ENCODE measurements around the gene ARHGAP24. TPM values are rescaled to one million over a fixed set of nuclear protein-coding genes. Genes with fewer than 3 reads are reported as not detected.
"Not testable (repeated sequence)": the region's sequence is repeated elsewhere in the genome, so short reads cannot be mapped to it uniquely, and the experiment has no call there.

Gene ARHGAP24
- total RNA-seq, 3 donors from 2014 or later: 20.6 to 60.2 (median 37.2) TPM

DNA sequence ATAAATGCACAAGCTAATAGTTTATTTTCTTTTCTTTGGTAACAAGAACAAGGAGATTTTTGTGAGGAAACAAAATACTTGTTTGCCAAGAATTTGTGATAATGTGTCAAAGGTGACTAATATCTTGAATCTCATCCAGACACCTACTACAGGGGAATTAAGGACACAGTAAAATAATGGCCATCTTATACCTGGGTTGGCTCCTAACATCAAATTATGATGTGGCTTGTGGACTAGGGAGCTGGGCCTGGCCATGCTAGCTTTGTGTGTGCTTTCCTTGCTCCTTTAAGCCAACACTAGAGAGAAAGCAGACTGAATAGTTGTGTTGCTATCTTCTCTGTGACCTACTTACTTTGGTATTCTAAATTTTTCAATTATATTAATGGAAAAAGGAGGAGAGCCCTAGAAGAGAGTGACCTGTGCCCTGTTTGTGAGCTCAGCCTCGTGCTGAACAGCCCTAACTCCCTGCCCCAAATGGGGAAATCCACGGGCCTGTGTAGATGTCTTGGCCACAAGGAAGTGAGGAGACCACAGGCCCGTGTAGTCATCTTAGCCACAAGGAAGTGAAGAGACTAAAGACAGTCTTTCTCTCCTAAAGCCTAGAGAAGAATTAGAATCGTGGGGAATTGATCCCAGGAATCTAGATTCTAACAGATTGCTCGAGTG, 23.3 kb downstream of the ARHGAP24 start:
- H3K4me3 ChIP-seq: no peak overlapping the region
- TF ChIP-seq POLR2A (IDR thresholded peaks at IDR 0.05) (no peak), POLR2AphosphoS5 (IDR thresholded peaks at IDR 0.05) (no peak)
- TF ChIP-seq, protein P1, sequence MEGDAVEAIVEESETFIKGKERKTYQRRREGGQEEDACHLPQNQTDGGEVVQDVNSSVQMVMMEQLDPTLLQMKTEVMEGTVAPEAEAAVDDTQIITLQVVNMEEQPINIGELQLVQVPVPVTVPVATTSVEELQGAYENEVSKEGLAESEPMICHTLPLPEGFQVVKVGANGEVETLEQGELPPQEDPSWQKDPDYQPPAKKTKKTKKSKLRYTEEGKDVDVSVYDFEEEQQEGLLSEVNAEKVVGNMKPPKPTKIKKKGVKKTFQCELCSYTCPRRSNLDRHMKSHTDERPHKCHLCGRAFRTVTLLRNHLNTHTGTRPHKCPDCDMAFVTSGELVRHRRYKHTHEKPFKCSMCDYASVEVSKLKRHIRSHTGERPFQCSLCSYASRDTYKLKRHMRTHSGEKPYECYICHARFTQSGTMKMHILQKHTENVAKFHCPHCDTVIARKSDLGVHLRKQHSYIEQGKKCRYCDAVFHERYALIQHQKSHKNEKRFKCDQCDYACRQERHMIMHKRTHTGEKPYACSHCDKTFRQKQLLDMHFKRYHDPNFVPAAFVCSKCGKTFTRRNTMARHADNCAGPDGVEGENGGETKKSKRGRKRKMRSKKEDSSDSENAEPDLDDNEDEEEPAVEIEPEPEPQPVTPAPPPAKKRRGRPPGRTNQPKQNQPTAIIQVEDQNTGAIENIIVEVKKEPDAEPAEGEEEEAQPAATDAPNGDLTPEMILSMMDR (IDR thresholded peaks at IDR 0.05): no peak
- no peaks in the 10 kb centered on the region for H3K9me3 ChIP-seq
- peak in 1 of 2 donors; percentile 60 for DNase-seq (ENCODE audit: low spot score in 2 of 2)
- no peaks in the 10 kb centered on the region for H3K27me3 ChIP-seq
- no peaks in the 10 kb centered on the region for H3K36me3 ChIP-seq
- peak overlapping the region; percentile 56 to 74 for H3K27ac ChIP-seq
- intact Hi-C loops (cut with DNase I; ENCODE audit: low total_unique reads): no loop called here
- H3K4me1 ChIP-seq: peaks cover 0 to 5% of the 10 kb centered on the region in 2 donors

DNA sequence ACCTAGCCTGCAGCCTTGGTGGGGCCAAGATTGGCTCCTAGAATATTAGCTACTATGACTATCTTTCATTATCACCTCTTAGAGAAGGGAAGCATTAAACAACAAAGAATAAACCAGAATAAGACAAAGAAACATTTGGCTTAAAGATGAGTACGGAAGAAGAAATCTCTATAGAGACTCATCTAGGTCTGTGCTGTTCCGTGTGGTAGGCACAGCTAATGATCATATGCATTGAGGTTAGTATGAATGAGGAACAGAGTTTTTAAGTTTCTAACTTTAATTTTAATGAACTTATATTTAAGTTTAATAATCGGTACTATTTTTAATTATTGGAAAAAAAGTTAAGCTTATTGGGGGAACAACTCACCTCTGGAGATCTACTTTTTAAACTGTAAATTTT, 24.6 kb downstream of the ARHGAP24 start:
- Histone ChIP-seq H3K27me3 (no peaks in the 10 kb centered on the region), H3K4me1 (peaks cover 0 to 5% of the 10 kb centered on the region in 2 donors), H3K9me3 (no peaks in the 10 kb centered on the region), H3K4me3 (no peak overlapping the region), H3K36me3 (no peaks in the 10 kb centered on the region), H3K27ac (peak overlapping the region in 1 of 2 donors; percentile 74)
- TF ChIP-seq POLR2AphosphoS5 (IDR thresholded peaks at IDR 0.05): no peak
- TF ChIP-seq, protein P1 (IDR thresholded peaks at IDR 0.05): no peak
- TF ChIP-seq POLR2A (IDR thresholded peaks at IDR 0.05): no peak
- intact Hi-C loops (cut with DNase I; ENCODE audit: low total_unique reads): no loop called here
- DNase-seq (ENCODE audit: low spot score in 2 of 2): no peak

DNA sequence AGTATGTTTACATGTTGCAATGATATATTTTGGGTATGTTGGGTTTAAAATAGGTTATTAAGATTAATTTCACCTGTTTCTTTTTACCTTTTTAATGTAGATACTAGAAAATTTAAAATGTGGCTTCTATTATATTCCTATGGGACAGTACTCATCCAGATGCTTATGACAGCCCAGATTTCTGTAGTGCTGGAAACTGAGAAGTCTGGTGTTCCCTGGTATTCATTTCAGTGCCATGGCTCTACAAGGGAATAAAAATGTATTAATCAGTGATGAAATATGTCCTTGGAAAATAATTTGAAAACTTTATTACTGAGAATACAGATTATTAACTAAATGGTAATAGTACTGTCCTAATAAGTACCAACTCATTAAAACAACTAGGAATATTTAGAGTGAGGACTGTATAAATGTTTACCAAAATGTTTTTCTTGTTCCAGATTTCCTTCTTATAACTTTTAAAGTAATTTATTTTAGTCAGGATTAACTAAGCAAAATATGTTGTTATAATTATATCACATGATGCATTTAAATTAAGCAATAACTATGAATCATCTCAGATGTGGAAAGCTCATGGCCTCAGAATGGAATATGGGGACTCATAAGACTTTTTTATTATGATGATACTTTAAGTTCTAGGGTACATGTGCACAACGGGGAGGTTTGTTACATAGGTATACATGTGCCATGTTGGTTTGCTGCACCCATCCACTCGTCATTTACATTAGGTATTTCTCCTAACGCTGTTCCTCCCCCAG, 25.3 kb downstream of the ARHGAP24 start:
- H3K36me3 ChIP-seq: no peaks in the 10 kb centered on the region
- DNase-seq (ENCODE audit: low spot score in 2 of 2): no peak
- intact Hi-C loops (cut with DNase I; ENCODE audit: low total_unique reads): no loop called here
- H3K9me3 ChIP-seq: no peaks in the 10 kb centered on the region
- H3K27me3 ChIP-seq: no peaks in the 10 kb centered on the region
- H3K27ac ChIP-seq: no peak overlapping the region
- H3K4me3 ChIP-seq: no peak overlapping the region
- peaks cover 0 to 5% of the 10 kb centered on the region in 2 donors for H3K4me1 ChIP-seq
- no peak for TF ChIP-seq POLR2A (IDR thresholded peaks at IDR 0.05)
- TF ChIP-seq, protein P1 (IDR thresholded peaks at IDR 0.05): no peak
- TF ChIP-seq POLR2AphosphoS5 (IDR thresholded peaks at IDR 0.05): no peak

GRCh38 chr4:85501145-85501544, 26.2 kb downstream of the ARHGAP24 start:
- H3K36me3 ChIP-seq; intact Hi-C loops (cut with DNase I; ENCODE audit: low total_unique reads); H3K27me3 ChIP-seq; H3K27ac ChIP-seq; H3K4me3 ChIP-seq; DNase-seq (ENCODE audit: low spot score in 2 of 2); H3K4me1 ChIP-seq; H3K9me3 ChIP-seq: not testable (repeated sequence)

DNA sequence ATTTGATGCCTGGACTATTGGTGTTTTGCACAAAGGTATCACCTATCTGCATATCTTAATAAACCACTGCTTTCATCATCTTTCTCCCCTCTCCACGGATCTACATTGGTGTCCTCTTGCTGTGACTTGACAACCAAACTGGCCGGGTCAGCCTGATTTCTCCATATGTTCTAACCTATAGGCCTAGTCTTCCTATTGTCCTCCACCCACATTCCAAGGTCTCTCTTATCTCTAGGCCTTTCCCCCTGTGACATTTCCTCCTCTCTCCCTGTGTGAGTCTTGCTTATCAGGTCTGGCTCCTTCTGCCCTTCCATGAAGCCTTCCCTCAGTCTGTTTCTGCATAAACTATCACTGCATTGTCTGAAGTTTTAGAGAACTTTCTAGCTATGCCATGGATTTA, 33.7 kb downstream of the ARHGAP24 start:
- intact Hi-C loops (cut with DNase I; ENCODE audit: low total_unique reads): loop anchor here (2.0 kb wide), 1 partner anchor 52 kb away; no protein-coding TSS in a partner anchor
- H3K36me3 ChIP-seq: no peaks in the 10 kb centered on the region

More for the DNA sequence above, 33.7 kb downstream of the ARHGAP24 start:
- H3K4me1 ChIP-seq: no peaks in the 10 kb centered on the region
- H3K9me3 ChIP-seq: no peaks in the 10 kb centered on the region
- no peak for DNase-seq (ENCODE audit: low spot score in 2 of 2)
- TF ChIP-seq, protein P1 (IDR thresholded peaks at IDR 0.05): no peak
- TF ChIP-seq POLR2AphosphoS5 (IDR thresholded peaks at IDR 0.05) (no peak), POLR2A (IDR thresholded peaks at IDR 0.05) (no peak)
- no peaks in the 10 kb centered on the region for H3K27me3 ChIP-seq
- no peak overlapping the region for H3K27ac ChIP-seq
- no peak overlapping the region for H3K4me3 ChIP-seq

Measured in breast epithelium (tissue), 4 donors.